HG02571 (cell line): ENCODE data around the gene PTCH1.

Experiments used
- ATAC-seq: cut with Tn5 transposase; IDR thresholded peaks from one replicate; pipeline ENCODE4 v1.9.1; 2021; ENCODE audit warnings: mild to moderate bottlenecking, moderate library complexity; ENCODE audit not compliant: unreplicated experiment

Gene PTCH1

GRCh38 chr9:95444160-95444559 lies 72.6 kb downstream of the PTCH1 start:
- ATAC-seq, result no peak

- ATAC-seq, result no peak
These were observed 73.5 kb downstream of the PTCH1 start for GRCh38 chr9:95443301-95443700.

GRCh38 chr9:95441081-95441480 lies 75.7 kb downstream of the PTCH1 start:
- ATAC-seq, result no peak

GRCh38 chr9:95440447-95440846 lies 76.3 kb downstream of the PTCH1 start:
- ATAC-seq, result no peak

- no peak for ATAC-seq
These were observed 78.0 kb downstream of the PTCH1 start for GRCh38 chr9:95438561-95439357.

GRCh38 chr9:95437559-95437958 lies 79.2 kb downstream of the PTCH1 start:
- no peak for ATAC-seq

- ATAC-seq, result no peak
These were observed 80.4 kb downstream of the PTCH1 start for GRCh38 chr9:95436416-95436815.

GRCh38 chr9:95435074-95435728 lies 81.6 kb downstream of the PTCH1 start:
- ATAC-seq, result no peak

- ATAC-seq, result no peak
These were observed 82.4 kb downstream of the PTCH1 start for GRCh38 chr9:95434116-95435073.

GRCh38 chr9:95433096-95433819 lies 83.5 kb downstream of the PTCH1 start:
- no peak for ATAC-seq

- ATAC-seq, result no peak
These were observed 85.5 kb downstream of the PTCH1 start for GRCh38 chr9:95431286-95431685.

GRCh38 chr9:95429948-95430620 lies 86.7 kb downstream of the PTCH1 start:
- ATAC-seq, result no peak

GRCh38 chr9:95429096-95429495 lies 87.7 kb downstream of the PTCH1 start:
- no peak for ATAC-seq

- ATAC-seq, result no peak
These were observed 90.7 kb downstream of the PTCH1 start for GRCh38 chr9:95425910-95426551.

- ATAC-seq, result no peak
These were observed 94.1 kb downstream of the PTCH1 start for GRCh38 chr9:95422650-95423049.

GRCh38 chr9:95420518-95420917 lies 96.3 kb downstream of the PTCH1 start:
- ATAC-seq, result no peak

- no peak for ATAC-seq
These were observed 97.3 kb downstream of the PTCH1 start for GRCh38 chr9:95419444-95419843.

GRCh38 chr9:95415158-95415557 lies 101.6 kb downstream of the PTCH1 start:
- no peak for ATAC-seq

- ATAC-seq, result no peak
These were observed 103.0 kb downstream of the PTCH1 start for GRCh38 chr9:95413793-95414192.
